Loucy (cell line): Measurements from ENCODE around the gene HMCES.

ENCODE experiments used
- H2AFZ ChIP-seq: fragments of 200-600 bp; sonication (generic); 2 replicates; pipeline ENCODE4 v1.6.0; 2016; ENCODE audit warnings: antibody characterized with exemption, mild to moderate bottlenecking, low read length, moderate library complexity
- H3F3A ChIP-seq: fragments of 200-600 bp; 2 replicates; pipeline ENCODE4 v1.6.0; 2016; ENCODE audit warnings: antibody characterized with exemption, low read depth, mild to moderate bottlenecking
- H3K27me3 ChIP-seq: fragments of 200-600 bp; sonication (generic); 2 replicates; pipeline ENCODE4 v1.6.1; 2014; ENCODE audit warnings: low read length, mild to moderate bottlenecking; ENCODE audit not compliant: insufficient read depth, poor library complexity, severe bottlenecking
- H3K36me3 ChIP-seq: fragments of 200-600 bp; sonication (generic); 2 replicates; pipeline ENCODE4 v1.6.1; 2016; ENCODE audit warnings: low read length; ENCODE audit not compliant: insufficient read depth
- H3K4me1 ChIP-seq: fragments of 200-600 bp; sonication (generic); 2 replicates; pipeline ENCODE4 v1.5.1; 2014; ENCODE audit warnings: low read length, mild to moderate bottlenecking; ENCODE audit not compliant: insufficient read depth, poor library complexity, severe bottlenecking
- H3K4me2 ChIP-seq: fragments of 200-600 bp; sonication (generic); 2 replicates; pipeline ENCODE4 v1.6.0; 2014; ENCODE audit warnings: antibody characterized with exemption, low read length, low read depth, mild to moderate bottlenecking; ENCODE audit not compliant: poor library complexity, severe bottlenecking
- H3K4me3 ChIP-seq: fragments of 200-600 bp; sonication (generic); 2 replicates; pipeline ENCODE4 v1.5.1; 2014; ENCODE audit warnings: low read length, mild to moderate bottlenecking, mixed read lengths; ENCODE audit not compliant: poor library complexity, severe bottlenecking
- H3K79me2 ChIP-seq: fragments of 200-600 bp; sonication (generic); 2 replicates; pipeline ENCODE4 v1.6.1; 2014; ENCODE audit warnings: low read length; ENCODE audit not compliant: insufficient read depth
- H3K9ac ChIP-seq: fragments of 200-600 bp; sonication (generic); 2 replicates; pipeline ENCODE4 v1.6.0; 2014; ENCODE audit warnings: mild to moderate bottlenecking, low read depth, low read length, moderate library complexity; ENCODE audit not compliant: poor library complexity, severe bottlenecking
- H3K9me2 ChIP-seq: fragments of 200-600 bp; sonication (generic); replicated peaks from 2 replicates; pipeline ENCODE4 v1.6.1; 2016; ENCODE audit warnings: low read depth, low read length, mixed read lengths
- H3K9me3 ChIP-seq: fragments of 200-600 bp; sonication (generic); 2 replicates; pipeline ENCODE4 v1.6.1; 2014; ENCODE audit warnings: mild to moderate bottlenecking, antibody characterized with exemption, low read length, low read depth; ENCODE audit not compliant: insufficient read depth
- H4K20me1 ChIP-seq: fragments of 200-600 bp; sonication (generic); 2 replicates; pipeline ENCODE4 v1.6.0; 2014; ENCODE audit warnings: antibody characterized with exemption, low read length, mild to moderate bottlenecking; ENCODE audit not compliant: insufficient read depth, poor library complexity, severe bottlenecking
- EZH2phosphoT487 ChIP-seq: fragments of 200-600 bp; IDR thresholded peaks from 2 replicates; pipeline ENCODE4 v1.6.1; 2018; ENCODE audit warnings: antibody characterized with exemption, mild to moderate bottlenecking, moderate library complexity, borderline replicate concordance
- TF ChIP-seq, protein P1 (sequence below): fragments of 200-600 bp; sonication (generic); conservative IDR thresholded peaks from 2 replicates; pipeline ENCODE4 v1.5.1; 2014; ENCODE audit warnings: mild to moderate bottlenecking, antibody characterized with exemption, low read length

The HMCES gene

DNA sequence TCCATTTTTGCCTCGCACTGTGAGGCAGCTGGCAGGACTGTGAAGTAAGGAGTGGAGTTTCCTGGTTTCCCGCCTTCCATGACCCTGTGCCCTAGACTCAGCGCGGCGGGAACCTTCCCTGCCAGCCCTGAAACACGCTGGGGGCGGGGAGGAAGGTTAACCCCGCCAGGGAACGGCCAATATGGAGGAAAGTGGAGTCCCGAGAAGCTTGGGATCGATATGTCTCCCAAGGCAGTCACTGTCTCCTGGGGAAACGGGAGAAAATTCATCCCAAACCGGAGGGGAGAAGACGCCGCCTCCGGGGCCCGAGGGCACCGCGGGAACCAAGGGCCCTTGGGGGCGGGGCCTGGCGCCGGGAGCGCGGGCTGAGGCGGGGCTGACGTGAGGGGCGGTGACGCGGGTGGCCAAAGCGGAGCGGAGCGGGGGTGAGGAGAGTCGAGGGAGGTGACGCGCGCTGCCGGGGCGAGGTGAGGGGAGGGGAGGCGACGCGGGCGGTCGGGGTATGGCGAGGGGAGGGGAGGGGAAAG is at the start of gene HMCES:
Gene HMCES, plus strand, starts transcription at position 432 of the 527 bp plus-strand sequence. CDS start 863 bp downstream, outside the sequence.
- Histone ChIP-seq H3K4me2 (peak within 1 kb of the TSS; percentile 81), H3F3A (peaks cover 24% of the 10 kb centered on the region)

GRCh38 chr3:129228891-129229585 is 49.6 kb upstream of the HMCES start:
- Histone ChIP-seq H3K27me3 (no peaks in the 10 kb centered on the region), H2AFZ (peak overlapping the region; percentile 47; the same call in 1 of the 2 replicates), H4K20me1 (no peaks in the 10 kb centered on the region), H3K9me2 (no peaks in the 10 kb centered on the region), H3K9ac (no peak overlapping the region), H3K36me3 (no peaks in the 10 kb centered on the region), H3K4me1 (peaks cover 25% of the 10 kb centered on the region), H3K9me3 (no peaks in the 10 kb centered on the region), H3K79me2 (no peaks in the 10 kb centered on the region), H3K4me3 (no peak overlapping the region), H3F3A (peaks cover 5% of the 10 kb centered on the region; the same call in 1 of the 2 replicates), H3K4me2 (no peak overlapping the region)
- no peak for TF ChIP-seq EZH2phosphoT487
- TF ChIP-seq, protein P1, sequence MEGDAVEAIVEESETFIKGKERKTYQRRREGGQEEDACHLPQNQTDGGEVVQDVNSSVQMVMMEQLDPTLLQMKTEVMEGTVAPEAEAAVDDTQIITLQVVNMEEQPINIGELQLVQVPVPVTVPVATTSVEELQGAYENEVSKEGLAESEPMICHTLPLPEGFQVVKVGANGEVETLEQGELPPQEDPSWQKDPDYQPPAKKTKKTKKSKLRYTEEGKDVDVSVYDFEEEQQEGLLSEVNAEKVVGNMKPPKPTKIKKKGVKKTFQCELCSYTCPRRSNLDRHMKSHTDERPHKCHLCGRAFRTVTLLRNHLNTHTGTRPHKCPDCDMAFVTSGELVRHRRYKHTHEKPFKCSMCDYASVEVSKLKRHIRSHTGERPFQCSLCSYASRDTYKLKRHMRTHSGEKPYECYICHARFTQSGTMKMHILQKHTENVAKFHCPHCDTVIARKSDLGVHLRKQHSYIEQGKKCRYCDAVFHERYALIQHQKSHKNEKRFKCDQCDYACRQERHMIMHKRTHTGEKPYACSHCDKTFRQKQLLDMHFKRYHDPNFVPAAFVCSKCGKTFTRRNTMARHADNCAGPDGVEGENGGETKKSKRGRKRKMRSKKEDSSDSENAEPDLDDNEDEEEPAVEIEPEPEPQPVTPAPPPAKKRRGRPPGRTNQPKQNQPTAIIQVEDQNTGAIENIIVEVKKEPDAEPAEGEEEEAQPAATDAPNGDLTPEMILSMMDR: peak; percentile 39

More for the DNA sequence above, at the start of gene HMCES:
- Histone ChIP-seq H3K9me3 (no peaks in the 10 kb centered on the region), H3K79me2 (peaks cover 30% of the 10 kb centered on the region), H3K9ac (peak within 1 kb of the TSS; percentile 84), H3K4me3 (peak within 1 kb of the TSS; percentile 90), H3K9me2 (no peaks in the 10 kb centered on the region), H2AFZ (peak within 1 kb of the TSS; percentile 77), H4K20me1 (peaks cover 13% of the 10 kb centered on the region), H3K27me3 (no peaks in the 10 kb centered on the region), H3K36me3 (peaks cover 26% of the 10 kb centered on the region; the same call in 1 of the 2 replicates), H3K4me1 (peaks cover 55% of the 10 kb centered on the region)
- no peak for TF ChIP-seq EZH2phosphoT487
- TF ChIP-seq, protein P1: no peak

- Histone ChIP-seq H3K27me3 (no peaks in the 10 kb centered on the region), H3K9me2 (no peaks in the 10 kb centered on the region), H3F3A (no peaks in the 10 kb centered on the region), H4K20me1 (no peaks in the 10 kb centered on the region), H3K4me1 (peaks cover 14% of the 10 kb centered on the region), H3K36me3 (no peaks in the 10 kb centered on the region), H3K79me2 (no peaks in the 10 kb centered on the region), H2AFZ (no peak overlapping the region), H3K4me2 (no peak overlapping the region), H3K4me3 (no peak overlapping the region), H3K9me3 (no peaks in the 10 kb centered on the region), H3K9ac (no peak overlapping the region)
- no peak for TF ChIP-seq EZH2phosphoT487
- TF ChIP-seq, protein P1: no peak
Observed at GRCh38 chr3:129230311-129231019, 48.2 kb upstream of the HMCES start.
